Esophagus muscularis mucosa (tissue), 3 donors: ENCODE results near the gene PAX5.

Experiments used
- POLR2A ChIP-seq: fragments of 450-650 bp; IDR thresholded peaks from one replicate; pipeline ENCODE4 v1.6.1; 2017; ENCODE audit warnings: antibody characterized with exemption, moderate library complexity, mild to moderate bottlenecking, low read depth
- POLR2AphosphoS5 ChIP-seq, 2 donors: sonication (generic); formaldehyde crosslinking; IDR thresholded peaks; one replicate each; pipeline ENCODE4 v1.6.1; 2017; ENCODE audit warnings: antibody characterized with exemption in 2 of 2
- TF ChIP-seq, protein P1 (sequence below), 3 experiments: fragments of 200-600 bp in 2 of 3; fragments of 450-650 bp in 1 of 3; sonication (generic) in 2 of 3; IDR thresholded peaks; one replicate each; pipeline ENCODE4 v1.5.1; 2017 to 2019; ENCODE audit warnings: antibody characterized with exemption in 3 of 3, mild to moderate bottlenecking in 2 of 3, moderate library complexity in 1 of 3

DNA sequence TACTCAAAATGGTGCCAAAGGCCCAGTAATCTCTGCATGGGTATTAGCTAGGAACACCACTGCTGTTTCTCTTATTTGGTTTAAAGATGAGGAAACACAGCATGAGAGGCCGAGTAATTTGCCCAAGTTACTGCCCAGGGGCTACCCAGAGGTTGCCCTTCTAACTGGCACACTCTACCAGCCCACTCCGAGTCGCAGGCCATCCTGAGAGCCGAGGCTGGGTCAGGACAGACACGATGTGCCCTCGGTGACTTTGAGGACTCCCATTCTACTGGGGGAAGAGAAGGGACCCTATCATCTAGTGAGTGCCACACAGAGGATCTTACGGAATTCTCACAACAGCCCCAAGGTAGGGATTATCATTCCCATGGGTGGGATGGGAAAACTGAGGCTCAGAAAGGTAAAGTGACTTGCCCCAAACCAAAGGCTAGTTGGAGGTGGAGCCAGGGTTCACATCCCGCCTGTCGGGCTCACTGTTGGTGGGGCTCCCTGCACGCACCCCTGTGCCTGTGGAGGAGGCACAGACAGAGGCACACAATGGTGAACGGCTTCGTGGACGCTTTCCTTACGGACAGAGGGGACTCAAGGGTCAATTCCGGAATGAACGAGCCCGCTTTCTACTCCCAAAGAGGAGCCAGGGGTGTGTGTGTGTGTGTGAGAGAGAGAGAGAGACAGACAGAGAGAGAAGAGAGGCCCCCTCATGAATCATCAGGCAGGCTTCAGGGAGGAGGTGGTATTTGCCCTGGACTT lies 236.4 kb downstream of the PAX5 start:
- TF ChIP-seq POLR2A (no peak), POLR2AphosphoS5 (IDR thresholded peaks at IDR 0.05) (no peak)
- TF ChIP-seq, protein P1, sequence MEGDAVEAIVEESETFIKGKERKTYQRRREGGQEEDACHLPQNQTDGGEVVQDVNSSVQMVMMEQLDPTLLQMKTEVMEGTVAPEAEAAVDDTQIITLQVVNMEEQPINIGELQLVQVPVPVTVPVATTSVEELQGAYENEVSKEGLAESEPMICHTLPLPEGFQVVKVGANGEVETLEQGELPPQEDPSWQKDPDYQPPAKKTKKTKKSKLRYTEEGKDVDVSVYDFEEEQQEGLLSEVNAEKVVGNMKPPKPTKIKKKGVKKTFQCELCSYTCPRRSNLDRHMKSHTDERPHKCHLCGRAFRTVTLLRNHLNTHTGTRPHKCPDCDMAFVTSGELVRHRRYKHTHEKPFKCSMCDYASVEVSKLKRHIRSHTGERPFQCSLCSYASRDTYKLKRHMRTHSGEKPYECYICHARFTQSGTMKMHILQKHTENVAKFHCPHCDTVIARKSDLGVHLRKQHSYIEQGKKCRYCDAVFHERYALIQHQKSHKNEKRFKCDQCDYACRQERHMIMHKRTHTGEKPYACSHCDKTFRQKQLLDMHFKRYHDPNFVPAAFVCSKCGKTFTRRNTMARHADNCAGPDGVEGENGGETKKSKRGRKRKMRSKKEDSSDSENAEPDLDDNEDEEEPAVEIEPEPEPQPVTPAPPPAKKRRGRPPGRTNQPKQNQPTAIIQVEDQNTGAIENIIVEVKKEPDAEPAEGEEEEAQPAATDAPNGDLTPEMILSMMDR (IDR thresholded peaks at IDR 0.05): no peak
